Measurements from ENCODE around the gene ASPSCR1. TPM values are rescaled to one million over a fixed set of nuclear protein-coding genes. Genes with fewer than 3 reads are reported as not detected.

Gene ASPSCR1
- total and polyA plus RNA-seq, 10 of the 15 experiments (the other 5 are each of a cell fraction or from before 2014, with no cell fraction given): 1.5 to 48.4 (median 25.4) TPM

DNA sequence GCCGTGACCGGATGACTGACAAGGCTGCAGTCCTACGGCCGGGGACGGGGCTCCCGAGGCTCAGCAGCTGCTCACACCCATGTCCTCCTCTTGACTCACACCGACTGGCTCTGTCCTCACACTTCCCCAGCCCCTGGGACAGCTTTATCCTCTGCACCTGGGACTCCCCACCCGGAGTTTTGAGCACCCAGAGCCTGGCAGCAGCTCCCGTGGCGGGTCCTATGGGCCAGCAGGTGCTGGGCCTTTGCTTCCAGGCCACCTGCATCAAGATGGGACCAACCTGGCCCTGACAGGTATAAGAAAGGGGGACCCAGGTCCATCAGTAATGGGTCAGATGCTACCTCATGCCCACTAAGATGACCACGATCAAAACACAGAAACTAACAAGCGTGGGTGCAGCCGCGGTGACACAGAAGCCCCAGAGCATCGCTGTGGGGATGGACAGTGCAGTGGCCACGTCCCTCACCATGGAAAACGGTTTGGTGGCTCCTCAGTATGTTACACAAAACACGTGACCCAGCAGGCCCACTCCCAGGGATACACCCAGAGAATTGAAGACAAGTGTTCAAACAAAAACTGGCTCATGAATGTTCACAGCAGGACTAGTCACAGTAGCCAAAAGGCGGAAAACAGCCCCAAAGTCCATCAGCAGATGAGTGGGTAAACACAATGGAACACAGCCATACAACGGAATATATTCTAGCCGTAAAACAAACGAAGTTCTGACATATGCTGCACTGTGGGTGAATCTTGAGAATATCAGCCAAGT lies 13.2 kb upstream of the ASPSCR1 start:
- no peak for ATAC-seq

More for the DNA sequence above, 13.2 kb upstream of the ASPSCR1 start:
- no peaks in the 10 kb centered on the region for H3K79me2 ChIP-seq (ENCODE audit: control insufficient read depth, insufficient read depth, low read length)
- TF ChIP-seq JUND (IDR thresholded peaks at IDR 0.05; ENCODE audit: low read depth, low read length) (no peak), CREB1 (IDR thresholded peaks at IDR 0.05; ENCODE audit: low read depth) (no peak), MEF2A (IDR thresholded peaks at IDR 0.05; ENCODE audit: insufficient read depth, low read depth, low read length) (no peak), KAT2A (conservative IDR thresholded peaks at IDR 0.05; ENCODE audit: control insufficient read depth, low read depth, low read length) (no peak)
- TF ChIP-seq, protein P1, sequence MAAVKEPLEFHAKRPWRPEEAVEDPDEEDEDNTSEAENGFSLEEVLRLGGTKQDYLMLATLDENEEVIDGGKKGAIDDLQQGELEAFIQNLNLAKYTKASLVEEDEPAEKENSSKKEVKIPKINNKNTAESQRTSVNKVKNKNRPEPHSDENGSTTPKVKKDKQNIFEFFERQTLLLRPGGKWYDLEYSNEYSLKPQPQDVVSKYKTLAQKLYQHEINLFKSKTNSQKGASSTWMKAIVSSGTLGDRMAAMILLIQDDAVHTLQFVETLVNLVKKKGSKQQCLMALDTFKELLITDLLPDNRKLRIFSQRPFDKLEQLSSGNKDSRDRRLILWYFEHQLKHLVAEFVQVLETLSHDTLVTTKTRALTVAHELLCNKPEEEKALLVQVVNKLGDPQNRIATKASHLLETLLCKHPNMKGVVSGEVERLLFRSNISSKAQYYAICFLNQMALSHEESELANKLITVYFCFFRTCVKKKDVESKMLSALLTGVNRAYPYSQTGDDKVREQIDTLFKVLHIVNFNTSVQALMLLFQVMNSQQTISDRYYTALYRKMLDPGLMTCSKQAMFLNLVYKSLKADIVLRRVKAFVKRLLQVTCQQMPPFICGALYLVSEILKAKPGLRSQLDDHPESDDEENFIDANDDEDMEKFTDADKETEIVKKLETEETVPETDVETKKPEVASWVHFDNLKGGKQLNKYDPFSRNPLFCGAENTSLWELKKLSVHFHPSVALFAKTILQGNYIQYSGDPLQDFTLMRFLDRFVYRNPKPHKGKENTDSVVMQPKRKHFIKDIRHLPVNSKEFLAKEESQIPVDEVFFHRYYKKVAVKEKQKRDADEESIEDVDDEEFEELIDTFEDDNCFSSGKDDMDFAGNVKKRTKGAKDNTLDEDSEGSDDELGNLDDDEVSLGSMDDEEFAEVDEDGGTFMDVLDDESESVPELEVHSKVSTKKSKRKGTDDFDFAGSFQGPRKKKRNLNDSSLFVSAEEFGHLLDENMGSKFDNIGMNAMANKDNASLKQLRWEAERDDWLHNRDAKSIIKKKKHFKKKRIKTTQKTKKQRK (IDR thresholded peaks at IDR 0.05; ENCODE audit: low read depth, low read length): no peak
- TF ChIP-seq, protein P2, sequence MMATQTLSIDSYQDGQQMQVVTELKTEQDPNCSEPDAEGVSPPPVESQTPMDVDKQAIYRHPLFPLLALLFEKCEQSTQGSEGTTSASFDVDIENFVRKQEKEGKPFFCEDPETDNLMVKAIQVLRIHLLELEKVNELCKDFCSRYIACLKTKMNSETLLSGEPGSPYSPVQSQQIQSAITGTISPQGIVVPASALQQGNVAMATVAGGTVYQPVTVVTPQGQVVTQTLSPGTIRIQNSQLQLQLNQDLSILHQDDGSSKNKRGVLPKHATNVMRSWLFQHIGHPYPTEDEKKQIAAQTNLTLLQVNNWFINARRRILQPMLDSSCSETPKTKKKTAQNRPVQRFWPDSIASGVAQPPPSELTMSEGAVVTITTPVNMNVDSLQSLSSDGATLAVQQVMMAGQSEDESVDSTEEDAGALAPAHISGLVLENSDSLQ (IDR thresholded peaks at IDR 0.05): no peak
- TF ChIP-seq, protein P3, sequence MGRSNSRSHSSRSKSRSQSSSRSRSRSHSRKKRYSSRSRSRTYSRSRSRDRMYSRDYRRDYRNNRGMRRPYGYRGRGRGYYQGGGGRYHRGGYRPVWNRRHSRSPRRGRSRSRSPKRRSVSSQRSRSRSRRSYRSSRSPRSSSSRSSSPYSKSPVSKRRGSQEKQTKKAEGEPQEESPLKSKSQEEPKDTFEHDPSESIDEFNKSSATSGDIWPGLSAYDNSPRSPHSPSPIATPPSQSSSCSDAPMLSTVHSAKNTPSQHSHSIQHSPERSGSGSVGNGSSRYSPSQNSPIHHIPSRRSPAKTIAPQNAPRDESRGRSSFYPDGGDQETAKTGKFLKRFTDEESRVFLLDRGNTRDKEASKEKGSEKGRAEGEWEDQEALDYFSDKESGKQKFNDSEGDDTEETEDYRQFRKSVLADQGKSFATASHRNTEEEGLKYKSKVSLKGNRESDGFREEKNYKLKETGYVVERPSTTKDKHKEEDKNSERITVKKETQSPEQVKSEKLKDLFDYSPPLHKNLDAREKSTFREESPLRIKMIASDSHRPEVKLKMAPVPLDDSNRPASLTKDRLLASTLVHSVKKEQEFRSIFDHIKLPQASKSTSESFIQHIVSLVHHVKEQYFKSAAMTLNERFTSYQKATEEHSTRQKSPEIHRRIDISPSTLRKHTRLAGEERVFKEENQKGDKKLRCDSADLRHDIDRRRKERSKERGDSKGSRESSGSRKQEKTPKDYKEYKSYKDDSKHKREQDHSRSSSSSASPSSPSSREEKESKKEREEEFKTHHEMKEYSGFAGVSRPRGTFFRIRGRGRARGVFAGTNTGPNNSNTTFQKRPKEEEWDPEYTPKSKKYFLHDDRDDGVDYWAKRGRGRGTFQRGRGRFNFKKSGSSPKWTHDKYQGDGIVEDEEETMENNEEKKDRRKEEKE (IDR thresholded peaks at IDR 0.05): no peak
- CTCF ChIA-PET: interaction anchor here (0.9 kb wide), 1 partner anchor 59 kb away, joined by 5 read pairs; the partner anchor contains the start of genes CENPX and LRRC45
- intact Hi-C loops (cut with micrococcal nuclease; ENCODE audit: unreplicated experiment): no loop called here
- H3K4me3 ChIP-seq: no peak overlapping the region
- SMC1A ChIA-PET (ENCODE audit: uncharacterized antibody, unreplicated experiment): no interaction called here
- 26% methylated on average over 17 of the region's 22 CpGs for WGBS (ENCODE audit: insufficient coverage, insufficient replicate concordance, low lambda C conversion rate, missing lambda C conversion rate)
- in situ Hi-C loops (cut with MboI): no loop called here
- H3K27ac ChIP-seq (ENCODE audit: control insufficient read depth, insufficient read depth): no peak overlapping the region
- POLR2A ChIA-PET: interaction anchor here (0.7 kb wide), 1 partner anchor 257 kb away, joined by 3 read pairs; no protein-coding TSS in a partner anchor
- H3K9ac ChIP-seq (ENCODE audit: control insufficient read depth, insufficient read depth, low read length): no peak overlapping the region
- H3K36me3 ChIP-seq (ENCODE audit: control insufficient read depth in 2 of 2, insufficient read depth in 2 of 2, low read length in 1 of 2): no peaks in the 10 kb centered on the region
- H3K4me1 ChIP-seq (ENCODE audit: control insufficient read depth, insufficient read depth, low read length): peaks cover 18% of the 10 kb centered on the region
- no peak for FAIRE-seq
- no peak for DNase-seq (ENCODE audit: low read depth, low spot score)
- no peak overlapping the region for H2AFZ ChIP-seq (ENCODE audit: control insufficient read depth, low read depth, low read length)
- BruUV-seq (replicated peaks): no TSS peak
- H3K27me3 ChIP-seq (replicated peaks in 1 of 2; ENCODE audit: control insufficient read depth in 2 of 2, insufficient read depth in 2 of 2, low read length in 1 of 2): peaks cover 7 to 15% of the 10 kb centered on the region in 2 experiments
- H4K20me1 ChIP-seq (ENCODE audit: control insufficient read depth, insufficient read depth): no peaks in the 10 kb centered on the region
- RAD21 ChIA-PET (ENCODE audit: unreplicated experiment): interaction anchor here (1.2 to 2.0 kb wide), 2 partner anchors 56 to 57 kb away, joined by 3 to 4 read pairs; no protein-coding TSS in a partner anchor
- no peak overlapping the region for H3K4me2 ChIP-seq (ENCODE audit: control insufficient read depth, insufficient read depth)
- no peaks in the 10 kb centered on the region for H3K9me3 ChIP-seq (replicated peaks; ENCODE audit: control insufficient read depth, insufficient read depth, low read length)
